Ureter (tissue), 1 donor: ENCODE data around the gene ITGA2B. TPM values are rescaled to one million over a fixed set of nuclear protein-coding genes. Genes with fewer than 3 reads are reported as not detected.
"Not testable (repeated sequence)": the region's sequence is repeated elsewhere in the genome, so short reads cannot be mapped to it uniquely, and the experiment has no call there.

Experiments
- DNase-seq: peaks from one replicate; pipeline ENCODE4 v3.0.0-alpha.2; 2020; ENCODE audit warnings: low spot score
- total RNA-seq: library from RNA; stranded (reverse); gene quantifications from one replicate; pipeline ENCODE4 v1.2.4, GENCODE V29; 2023
- donor health status: DM: yes; HTN: yes; CAD: no.

ITGA2B gene
- total RNA-seq, 1 donor from 2014 or later: 1.1 TPM

DNA sequence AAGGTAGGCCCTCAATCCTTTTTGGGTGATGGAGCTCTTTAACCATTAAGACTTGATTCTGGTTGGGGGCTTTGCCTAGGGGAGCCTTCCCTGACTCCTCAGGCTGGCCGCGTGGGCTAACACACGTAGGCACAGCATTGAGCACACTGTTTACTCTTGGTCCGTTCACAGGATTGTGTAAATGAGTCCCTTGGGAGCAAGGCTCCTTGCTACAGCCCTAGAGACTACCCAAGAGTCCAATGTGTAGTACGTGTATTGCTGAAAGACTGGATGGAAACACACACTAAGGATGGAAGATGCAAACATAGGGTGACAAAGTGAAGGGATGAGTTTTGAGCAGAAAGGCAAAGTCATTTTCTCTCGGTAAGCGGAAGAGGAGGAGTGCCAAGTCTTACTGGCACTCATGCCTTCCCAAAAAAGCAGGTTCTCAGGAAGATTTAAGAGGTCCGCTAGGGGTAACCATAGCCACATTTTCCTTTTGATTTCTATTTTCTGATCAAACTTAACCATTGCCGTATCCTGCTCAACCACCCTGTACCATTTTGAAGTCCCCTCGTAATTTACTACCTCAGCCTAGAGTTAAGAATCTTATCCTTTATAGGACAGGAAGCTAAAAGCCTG lies 911 bp upstream of the ITGA2B start:
- no peak for DNase-seq

DNA sequence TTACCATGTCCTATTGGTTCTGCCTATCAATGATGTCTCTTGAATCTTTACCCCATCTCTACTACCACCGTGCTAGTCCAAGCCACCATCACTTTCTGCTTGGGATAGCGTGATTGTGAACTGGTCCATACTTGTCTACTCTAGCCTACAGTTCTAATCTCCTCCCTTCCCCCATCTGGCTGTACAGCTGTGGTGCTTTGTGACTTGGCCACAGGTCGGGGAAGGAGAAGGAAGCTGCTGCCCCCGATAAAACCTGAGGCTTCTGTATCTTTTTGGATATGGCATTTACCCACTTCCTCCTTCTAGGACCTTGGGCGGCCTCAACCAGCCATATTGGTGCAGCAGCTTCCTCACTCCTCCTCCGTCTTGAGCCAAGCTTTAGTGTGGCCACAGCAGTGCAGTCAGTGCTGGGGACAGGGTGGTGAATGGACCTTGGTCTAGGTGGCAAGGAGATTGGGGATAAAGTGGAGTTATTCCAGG lies 314 bp upstream of the ITGA2B start:
- no peak for DNase-seq

- DNase-seq: no peak
Measured at GRCh38 chr17:44387804-44388203, 1.6 kb downstream of the ITGA2B start.

GRCh38 chr17:44386182-44386525 lies 3.3 kb downstream of the ITGA2B start:
- no peak for DNase-seq

GRCh38 chr17:44385287-44386181 lies 3.9 kb downstream of the ITGA2B start:
- peak; percentile 79 for DNase-seq

- DNase-seq: no peak
Measured at GRCh38 chr17:44384823-44385286, 4.6 kb downstream of the ITGA2B start.

DNA sequence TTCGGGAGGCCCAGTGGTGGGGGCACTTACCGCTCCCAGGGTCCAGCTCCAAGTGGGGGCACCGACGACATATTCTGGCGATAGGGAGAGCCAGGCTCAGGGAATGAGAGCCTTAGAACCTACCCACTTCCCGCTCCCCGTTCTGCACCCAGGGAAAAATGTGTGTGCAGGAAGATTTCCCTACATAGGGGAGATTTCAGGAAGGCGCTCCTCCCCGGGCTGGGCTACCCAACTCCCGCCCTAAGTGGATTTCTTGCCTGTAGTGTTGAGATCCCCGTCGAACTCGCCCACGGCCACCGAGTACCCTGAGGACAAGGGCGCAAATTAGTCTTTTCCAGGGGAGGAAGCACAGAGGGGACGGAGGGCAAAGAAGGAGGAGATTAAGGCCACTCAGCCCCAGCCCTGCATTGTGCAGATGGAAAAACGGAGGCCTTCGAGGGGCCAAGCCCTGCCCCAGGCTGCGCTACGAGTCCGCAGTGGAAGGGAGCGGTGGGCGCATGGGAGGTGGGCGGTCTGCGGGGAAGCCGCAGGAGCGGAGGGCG lies 5.1 kb downstream of the ITGA2B start:
- no peak for DNase-seq

- DNase-seq: no peak
Measured at GRCh38 chr17:44383861-44384260, 5.6 kb downstream of the ITGA2B start.

DNA sequence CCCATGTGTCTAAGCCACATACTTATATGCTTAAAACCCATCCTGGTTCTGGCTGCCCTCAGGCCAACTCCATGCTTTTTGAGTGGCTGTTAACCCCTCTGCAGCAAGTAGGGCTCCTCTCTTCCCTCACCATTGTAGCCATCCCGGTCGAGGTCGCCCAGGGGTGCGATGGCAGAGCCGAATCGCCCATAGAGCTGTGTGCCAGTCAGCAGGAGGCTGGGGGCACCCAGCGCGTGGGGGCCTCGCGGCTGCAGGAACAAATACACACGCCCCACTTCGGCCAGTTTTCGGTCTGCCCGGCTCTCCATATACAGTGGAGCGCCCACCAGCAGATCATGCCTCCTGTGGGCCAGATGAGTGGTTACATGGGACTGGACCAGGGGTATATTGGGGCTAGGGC lies 6.1 kb downstream of the ITGA2B start:
- DNase-seq: no peak

- no peak for DNase-seq
Measured at GRCh38 chr17:44382917-44383316, 6.5 kb downstream of the ITGA2B start.

DNA sequence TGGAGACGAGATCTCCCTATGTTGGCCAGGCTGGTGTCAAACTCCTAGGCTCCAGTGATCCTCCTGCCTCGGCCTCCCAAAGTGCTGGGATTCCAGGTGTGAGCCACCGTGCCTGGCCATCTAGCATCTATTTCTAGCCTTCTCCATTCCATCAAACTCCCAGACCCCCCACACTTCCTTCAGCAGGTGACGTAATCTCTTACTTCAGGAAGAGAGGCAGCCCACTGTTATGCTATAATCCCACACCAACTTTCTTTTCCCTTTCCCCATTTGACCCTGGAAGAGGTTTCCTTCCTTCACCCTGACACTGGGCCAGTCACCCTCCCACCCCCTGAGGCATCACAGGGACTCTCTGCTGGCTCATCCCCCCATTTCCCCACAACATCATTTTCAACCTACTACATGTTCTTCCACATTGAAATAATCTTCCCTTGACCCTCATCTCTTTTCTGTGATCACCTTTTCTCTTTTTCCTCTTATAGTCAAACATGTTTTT lies 7.6 kb downstream of the ITGA2B start:
- DNase-seq: no peak

DNA sequence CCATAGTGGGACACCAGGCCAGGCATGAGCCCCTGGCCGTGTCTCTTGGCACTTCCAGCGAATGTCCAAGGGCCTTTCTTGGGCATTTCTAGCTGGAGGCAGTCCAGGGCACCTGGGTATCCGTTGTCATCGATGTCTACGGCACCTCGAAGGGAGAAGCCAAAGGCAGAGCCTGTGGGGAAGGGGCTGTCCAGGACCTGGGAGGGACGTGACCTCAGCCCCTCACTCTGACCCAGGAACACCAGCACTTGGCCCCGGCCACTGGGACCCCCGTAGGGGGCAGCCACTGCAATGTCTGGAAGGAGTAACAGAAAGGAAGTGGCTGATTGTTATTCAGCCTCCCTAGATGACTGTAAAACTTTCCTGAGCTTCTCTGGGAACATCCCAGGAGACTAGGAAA lies 8.7 kb downstream of the ITGA2B start:
- no peak for DNase-seq

DNA sequence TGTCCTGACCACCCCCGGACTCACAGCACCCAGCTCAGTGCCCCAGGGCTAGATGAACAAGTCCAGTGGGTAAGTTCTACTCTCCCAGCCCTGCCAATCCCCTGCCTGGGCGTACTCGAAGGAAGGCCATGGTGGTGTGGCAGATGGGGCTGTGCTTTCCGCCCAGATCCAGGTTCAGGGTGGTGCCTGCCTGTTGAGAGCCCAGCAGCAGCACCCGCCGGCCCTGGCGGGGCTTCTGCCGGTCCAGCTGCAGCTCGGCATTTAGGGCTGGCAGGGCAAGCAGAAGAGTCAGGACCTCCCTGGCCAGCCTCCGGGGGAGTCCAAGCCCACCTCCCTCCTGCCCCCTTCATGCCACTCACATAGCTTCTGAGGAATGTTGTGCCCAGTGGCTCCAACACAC lies 9.6 kb downstream of the ITGA2B start:
- DNase-seq: no peak

DNA sequence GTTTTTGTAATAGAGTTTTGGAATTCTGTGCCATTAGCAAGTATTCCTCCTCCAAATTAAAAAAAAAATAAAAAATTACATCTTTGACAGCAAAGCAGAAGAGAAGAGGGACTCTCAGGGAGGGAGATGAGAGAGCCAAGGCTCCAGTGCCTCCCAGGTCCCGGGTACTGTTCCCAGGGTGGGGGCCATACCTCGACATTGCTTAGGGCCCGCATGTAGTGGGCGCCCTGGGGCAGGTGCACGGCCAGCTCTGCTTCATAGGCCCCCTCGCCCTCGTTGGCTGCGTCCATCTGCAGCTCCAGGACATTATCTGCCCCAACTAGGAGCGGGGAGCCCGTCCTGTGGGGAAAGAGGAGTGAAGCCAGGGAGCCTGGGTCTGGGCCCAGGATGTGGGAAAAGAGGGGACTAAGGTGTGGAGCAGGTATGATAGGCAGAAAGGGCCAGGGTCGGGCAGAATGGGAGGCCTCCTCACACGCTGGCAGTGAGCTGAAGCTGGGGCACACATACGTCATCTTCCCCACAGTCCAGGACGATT lies 11.2 kb downstream of the ITGA2B start:
- no peak for DNase-seq

DNA sequence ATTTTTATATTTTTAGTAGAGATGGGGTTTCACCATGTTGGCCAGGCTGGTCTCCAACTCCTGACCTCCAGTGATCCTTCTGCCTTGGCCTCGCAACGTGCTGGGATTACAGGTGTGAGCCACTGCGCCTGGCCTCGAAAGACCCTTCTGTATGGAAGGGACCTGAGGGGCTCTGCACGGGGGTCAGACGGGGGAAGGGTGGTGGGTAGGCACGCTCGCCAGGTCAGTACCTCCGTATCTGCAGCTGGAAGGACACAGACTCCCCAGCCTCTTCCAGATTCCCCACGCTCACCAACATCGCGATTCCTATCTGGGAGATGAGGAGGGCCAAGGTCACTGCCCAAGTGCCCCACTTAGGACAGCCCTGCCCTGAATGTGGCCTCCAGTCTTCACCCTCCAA lies 12.7 kb downstream of the ITGA2B start:
- DNase-seq: no peak

- no peak for DNase-seq
Measured at GRCh38 chr17:44376124-44376523, 13.3 kb downstream of the ITGA2B start.

DNA sequence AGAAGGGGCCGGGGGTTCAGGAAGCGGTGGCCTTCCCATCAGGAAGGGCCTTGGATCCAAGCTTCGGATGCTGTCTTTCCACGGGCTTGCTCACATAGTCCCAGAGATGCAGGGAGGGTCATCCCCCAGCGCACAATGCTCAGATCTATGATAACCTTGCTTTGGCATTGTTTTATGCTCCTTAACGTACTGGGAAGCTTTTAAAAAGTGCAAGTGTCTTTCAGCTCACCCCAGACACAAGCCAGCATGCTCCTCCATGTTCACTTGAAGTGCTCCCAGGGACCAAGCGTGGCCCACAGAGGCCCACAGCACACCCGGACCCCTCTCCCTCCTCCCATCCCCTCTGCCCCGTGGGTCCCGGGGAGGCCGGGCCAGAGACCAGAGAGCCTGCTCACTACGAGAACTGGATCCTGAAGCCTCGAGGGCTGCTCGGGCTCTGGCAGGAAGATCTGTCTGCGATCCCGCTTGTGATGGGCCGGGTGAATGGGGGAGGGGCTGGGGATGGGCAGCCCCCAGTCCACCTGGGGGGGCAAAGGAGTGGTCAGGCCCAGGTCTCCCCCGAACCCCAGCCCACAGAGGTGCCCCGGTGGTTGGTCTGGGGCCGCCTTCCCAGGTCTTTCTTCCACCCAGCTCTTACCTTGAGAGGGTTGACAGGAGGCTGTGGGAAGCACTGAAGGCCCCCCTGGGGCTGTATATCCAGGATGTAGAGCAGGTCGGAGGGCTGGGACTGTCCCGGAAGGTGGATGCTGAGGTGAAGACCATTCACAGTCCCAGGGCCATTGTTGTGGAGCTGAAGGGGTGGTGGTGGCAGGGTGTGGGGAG lies 14.0 kb downstream of the ITGA2B start:
- DNase-seq: no peak

DNA sequence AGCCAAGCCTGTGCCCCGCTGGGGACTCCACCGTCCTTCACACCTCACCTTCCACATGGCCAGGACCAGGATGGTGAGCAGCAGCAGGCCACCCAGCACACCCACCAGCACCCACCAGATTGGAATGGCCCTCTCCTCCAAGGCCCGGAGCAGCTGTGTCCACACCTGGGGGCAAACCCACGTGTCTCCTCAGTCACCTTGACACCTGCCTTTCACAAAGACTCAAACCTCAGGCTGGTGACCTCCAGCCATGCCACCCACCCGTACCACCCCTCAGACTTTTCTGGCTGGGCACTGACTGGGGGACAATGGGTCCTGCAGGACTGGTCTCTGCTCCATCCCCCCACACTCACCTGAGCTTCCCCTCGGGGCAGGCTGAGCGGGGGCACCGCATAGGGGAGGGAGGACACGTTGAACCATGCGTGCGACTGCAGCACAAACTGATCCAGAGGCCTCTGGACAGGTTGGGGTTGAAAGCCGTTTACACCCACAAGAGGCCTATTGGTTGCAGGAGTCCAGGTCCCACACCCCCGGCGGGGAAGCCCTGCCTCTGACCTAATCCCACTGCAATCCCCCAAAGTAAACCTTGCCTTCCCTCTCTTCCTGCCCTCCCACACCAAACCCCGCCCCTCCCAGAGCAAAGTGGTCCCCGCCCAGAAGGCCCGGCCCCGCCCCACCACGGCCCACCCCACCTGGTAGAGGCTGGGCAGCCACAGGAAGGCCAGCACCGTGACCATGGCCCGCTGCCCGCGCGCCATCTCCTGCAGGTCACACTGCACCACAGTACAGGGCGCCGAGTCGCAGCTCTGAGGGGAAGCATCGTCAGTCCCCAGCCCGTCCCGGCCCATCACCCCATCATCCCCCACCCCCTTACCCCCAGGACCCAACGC lies 14.9 kb downstream of the ITGA2B start:
- no peak for DNase-seq

- DNase-seq: no peak
Measured at GRCh38 chr17:44372036-44372435, 17.4 kb downstream of the ITGA2B start.

DNA sequence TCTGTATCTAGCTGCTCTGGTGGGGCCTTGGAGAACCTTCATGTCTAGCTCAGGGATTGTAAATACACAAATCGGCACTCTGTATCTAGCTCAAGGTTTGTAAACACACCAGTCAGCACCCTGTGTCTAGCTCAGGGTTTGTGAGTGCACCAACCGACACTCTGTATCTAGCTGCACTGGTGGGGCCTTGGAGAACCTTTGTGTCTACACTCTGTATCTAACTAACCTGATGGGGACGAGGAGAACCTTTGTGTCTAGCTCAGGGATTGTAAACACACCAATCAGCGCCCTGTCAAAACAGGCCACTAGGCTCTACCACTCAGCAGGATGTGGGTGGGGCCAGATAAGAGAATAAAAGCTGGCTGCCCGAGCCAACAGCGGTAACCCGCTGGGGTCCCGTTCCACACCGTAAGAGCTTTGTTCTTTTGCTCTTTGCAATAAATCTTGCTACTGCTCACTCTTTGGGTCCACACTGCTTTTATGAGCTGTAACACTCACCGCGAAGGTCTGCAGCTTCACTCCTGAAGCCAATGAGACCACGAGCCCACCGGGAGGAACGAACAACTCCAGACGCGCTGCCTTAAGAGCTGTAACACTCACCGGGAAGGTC lies 19.9 kb downstream of the ITGA2B start:
- DNase-seq: not testable (repeated sequence)
